H1 (cell line): ENCODE measurements around the gene RAD50. TPM values are rescaled to one million over a fixed set of nuclear protein-coding genes. Genes with fewer than 3 reads are reported as not detected.

ENCODE experiments used
- SP2 ChIP-seq: IDR thresholded peaks from 2 replicates; pipeline ENCODE4 v1.6.1; 2012; ENCODE audit warnings: mild to moderate bottlenecking, low read length, inconsistent platforms
- YY1 ChIP-seq: IDR thresholded peaks from 2 replicates; pipeline ENCODE4 v1.6.1; 2011; ENCODE audit warnings: low read depth, mild to moderate bottlenecking, low read length
- ZNF274 ChIP-seq: IDR thresholded peaks from 2 replicates; pipeline ENCODE4 v1.7.0; 2012; ENCODE audit warnings: low read length, borderline replicate concordance; ENCODE audit errors: extremely low read depth
- polyA plus RNA-seq, 7 experiments: library from polyadenylated mRNA; depleted of rRNA in 3 of 7; stranded (reverse) in 5 of 7; unstranded in 2 of 7; fragments of >200 nt in 5 of 7; fragments of 200-250 nt in 2 of 7; gene quantifications; 1 replicate in 5 of 7; 2 replicates in 1 of 7; 4 replicates in 1 of 7; pipeline versions ENCODE4 v1.2.1 to v1.2.3, GENCODE V29; 2011 to 2013; ENCODE audit warnings: missing spikeins in 2 of 7, mixed read lengths in 2 of 7
- total RNA-seq: library from RNA; stranded (reverse); fragmentation: NEBNext Ultra II Directional; extraction: Animal tissue kit (Norgen Biotek cat#: 25700); gene quantifications from 2 replicates; pipeline ENCODE4 v1.2.1, GENCODE V29; 2021
- TF ChIP-seq, protein P1 (sequence below): IDR thresholded peaks from 2 replicates; pipeline ENCODE4 v1.6.1; 2012; ENCODE audit warnings: inconsistent platforms

The RAD50 gene
- total and polyA plus RNA-seq, 2 of the 8 experiments (the other 6 are each of a cell fraction or from before 2014, with no cell fraction given) = 10.1 to 39.4 TPM

- TF ChIP-seq SP2 = no peak
- TF ChIP-seq YY1 = no peak
- no peak for TF ChIP-seq ZNF274
- TF ChIP-seq, protein P1, sequence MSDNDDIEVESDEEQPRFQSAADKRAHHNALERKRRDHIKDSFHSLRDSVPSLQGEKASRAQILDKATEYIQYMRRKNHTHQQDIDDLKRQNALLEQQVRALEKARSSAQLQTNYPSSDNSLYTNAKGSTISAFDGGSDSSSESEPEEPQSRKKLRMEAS = no peak
Measured at GRCh38 chr5:132559383-132560060, 2.7 kb downstream of the RAD50 start (continued).
